ENCODE measurements around the gene HEXD.
"Not testable (repeated sequence)": the region's sequence is repeated elsewhere in the genome, so short reads cannot be mapped to it uniquely, and the experiment has no call there.

The HEXD gene

DNA sequence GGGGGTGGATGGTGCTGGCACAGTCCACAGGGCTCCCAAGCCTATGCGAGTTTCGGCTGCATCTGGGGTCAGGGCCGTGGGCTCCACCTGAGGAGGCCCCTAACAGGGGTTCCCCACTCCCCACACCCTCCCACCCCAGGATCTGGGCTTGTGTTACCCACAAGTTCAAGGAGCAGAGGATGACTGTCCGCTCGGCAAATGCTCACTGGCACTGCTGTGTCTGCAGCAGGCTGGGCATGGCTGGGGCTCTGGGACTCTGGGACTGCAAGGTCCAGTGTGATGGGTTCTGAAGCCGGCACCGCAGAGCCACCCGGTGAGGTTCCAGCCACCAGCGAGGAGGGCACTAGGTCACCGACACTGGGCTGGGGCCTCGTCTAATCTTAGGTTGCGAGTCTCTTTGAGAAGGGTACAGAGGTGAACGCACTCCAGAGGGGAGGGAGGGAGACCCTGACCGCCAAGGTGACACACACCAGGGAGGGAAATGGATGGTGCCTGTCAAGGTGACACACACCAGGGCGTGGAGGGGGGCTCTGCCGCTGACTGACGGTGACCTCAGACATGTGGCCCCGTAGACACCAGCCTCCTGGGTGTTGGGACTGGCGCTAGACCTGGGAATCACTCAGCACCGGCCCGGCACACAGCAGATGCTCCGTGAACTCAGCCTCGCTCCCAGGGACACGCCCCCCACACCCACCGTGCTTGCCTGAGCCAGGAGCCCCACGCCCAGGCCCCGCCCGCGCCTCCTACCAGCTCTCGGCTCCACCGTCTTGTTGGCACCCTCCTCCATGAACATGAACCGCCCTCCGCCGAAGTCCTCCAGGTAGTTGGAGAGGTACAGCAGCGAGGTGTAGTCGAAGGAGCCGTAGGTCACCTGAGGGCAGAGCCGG, 20.5 kb upstream of the HEXD start:
- DNase-seq, result no peak

DNA sequence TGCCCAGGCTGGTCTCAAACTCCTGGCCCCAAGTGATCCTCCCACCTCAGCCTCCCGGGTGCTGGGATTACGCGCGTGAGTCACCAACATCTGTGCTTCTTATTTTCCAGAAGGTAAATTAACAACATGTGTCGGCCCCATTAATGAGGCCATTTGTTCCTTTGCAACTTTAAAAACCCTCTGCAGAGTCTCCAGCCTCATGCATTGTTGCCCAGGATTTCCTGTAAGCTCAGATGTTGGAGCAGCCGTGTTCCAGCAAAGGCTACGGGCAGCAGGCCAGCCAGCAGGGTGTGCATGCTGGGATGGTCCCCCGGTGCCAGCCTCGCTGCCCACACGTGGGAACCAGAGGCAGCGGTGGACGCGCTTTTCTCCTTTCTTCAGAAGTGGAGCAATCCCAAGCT, 19.1 kb upstream of the HEXD start:
- no peak for DNase-seq

DNA sequence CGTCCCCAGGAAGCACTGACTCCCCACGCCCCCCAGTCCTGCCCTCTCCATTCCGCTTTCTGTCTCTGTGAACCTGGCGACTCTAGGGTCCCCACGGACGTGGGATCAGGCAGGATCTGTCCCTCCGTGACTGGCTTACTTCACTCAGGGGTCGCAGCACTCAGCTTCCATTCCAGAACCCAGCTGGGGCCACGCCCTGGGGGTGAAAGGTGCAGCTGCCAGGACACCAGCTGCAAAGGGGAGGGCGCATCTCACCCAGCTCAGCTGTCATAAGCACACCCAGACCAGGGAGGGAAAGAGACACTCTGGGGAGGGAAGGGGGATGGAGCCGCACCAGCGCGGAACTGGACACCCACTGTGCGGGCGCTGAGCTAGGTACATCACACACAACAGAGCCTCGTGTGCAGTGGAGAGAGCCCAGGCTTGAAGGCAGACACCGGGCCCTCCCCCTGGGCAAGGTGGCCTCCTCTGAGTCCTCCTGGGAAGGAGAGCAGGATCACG, 18.5 kb upstream of the HEXD start:
- no peak for DNase-seq

GRCh38 chr17:82400206-82400605, 17.9 kb upstream of the HEXD start:
- DNase-seq, result no peak

DNA sequence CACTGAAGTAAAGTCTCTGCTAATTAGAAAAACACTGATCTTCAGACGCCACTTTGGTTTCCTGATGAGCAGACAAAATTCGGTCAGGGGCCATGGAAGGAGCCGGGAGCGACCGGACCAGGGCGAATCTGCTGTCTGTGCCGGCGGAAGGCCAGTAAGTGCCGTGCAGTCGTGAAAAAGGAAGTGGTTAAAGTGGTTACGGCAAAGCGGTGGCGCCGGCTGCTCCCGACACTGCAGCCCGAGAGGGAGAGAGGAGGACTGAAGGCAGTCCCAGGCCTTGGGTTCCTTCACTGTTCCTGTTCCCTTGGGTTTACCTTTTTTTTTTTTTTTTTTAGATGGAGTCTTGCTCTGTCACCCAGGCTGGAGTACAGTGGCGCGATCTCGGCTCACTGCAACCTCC, 17.3 kb upstream of the HEXD start:
- peak; percentile 52 for DNase-seq

DNA sequence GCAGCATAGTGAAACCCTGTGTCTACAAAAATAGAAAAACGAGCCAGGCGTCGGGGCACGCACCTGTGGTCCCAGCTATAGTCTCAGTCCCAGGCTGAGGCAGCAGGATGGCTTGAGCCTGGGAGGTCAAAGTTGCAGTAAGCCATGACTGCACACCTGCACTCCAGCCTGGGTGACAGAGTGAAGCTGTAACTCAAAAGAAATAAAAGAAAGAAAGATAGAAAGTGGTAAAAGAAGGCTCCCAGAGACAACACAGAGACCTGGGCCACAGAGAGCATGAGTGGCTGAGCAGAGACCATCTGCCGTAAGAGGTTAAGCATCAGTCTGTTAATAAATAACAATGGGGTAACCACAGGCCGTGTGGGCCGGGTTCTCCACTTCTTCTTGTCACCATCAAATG, 15.3 kb upstream of the HEXD start:
- no peak for DNase-seq

DNA sequence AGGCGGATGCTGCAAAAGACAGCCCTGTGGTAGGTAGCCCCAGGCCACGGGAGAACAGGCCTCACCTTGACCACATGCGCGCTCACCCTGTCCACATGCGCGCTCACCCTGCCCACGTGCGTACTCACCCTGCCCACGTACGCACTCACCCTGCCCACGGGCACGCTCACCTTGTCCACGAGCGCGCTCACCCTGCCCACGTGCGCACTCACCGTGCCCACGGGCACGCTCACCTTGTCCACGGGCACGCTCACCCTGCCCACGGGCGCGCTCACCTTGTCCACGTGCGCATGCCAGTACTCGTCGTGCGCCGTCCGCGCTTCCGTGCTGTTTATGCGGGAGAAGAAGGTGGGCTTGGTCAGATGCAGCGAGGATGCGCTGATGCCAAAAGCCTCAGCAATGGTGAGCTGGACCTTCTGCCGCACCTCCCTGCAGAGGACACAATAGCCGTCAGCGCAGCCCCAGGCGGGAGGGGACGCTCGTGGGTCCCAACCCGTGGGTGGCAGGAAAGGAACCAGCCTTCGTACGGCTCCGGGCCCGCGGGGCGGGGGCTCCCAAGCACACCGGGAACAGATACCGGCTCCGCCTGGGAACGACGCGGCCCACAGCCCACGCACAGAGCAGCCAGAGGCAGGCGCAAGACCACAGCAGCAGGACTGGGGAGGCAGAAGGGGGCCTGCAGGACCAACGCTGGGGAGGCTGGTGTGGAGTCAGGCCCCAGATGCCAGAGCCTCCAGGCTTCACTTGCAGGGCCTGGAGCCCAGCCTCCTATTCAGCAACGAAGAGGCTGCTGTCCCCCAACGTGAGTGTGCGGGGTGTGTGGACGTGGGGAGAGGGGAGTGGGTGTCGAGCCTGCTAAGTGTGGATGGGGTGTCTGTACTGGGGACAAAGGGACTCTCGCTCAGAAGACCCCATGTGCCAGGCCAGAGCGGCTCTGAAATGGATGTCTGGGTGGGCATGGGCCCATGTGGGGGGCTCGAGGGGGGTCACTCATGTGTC, 14.2 kb upstream of the HEXD start:
- no peak for DNase-seq

- no peak for DNase-seq
Observed at GRCh38 chr17:82405051-82405450, 13.1 kb upstream of the HEXD start.

DNA sequence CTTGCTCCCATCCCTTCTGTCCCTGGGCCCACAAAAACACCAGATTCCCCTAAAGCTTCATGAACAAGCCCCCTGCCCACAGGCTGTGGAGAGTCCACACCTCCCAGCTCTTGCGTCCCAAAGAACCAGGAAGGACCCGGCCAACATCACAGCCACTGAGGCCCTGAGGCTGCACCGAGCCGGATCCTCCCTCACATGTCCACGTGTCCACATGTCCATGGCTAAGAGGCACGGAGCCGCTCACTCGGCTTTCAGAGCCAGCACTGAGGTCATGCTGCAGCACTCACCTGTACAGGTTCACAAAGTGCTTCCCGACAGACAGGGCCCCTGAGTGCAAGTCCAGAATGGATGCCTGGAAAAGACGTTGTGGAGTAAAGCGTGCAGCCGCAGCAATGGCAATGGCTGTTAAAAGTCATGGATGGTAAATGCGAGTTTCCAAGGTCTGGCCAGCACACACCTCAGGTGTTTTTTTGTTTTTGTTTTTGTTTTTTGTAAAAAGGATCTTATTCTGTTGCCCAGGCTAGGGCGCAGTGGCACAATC, 11.9 kb upstream of the HEXD start:
- DNase-seq, result no peak

GRCh38 chr17:82407255-82407654, 10.9 kb upstream of the HEXD start:
- no peak for DNase-seq

DNA sequence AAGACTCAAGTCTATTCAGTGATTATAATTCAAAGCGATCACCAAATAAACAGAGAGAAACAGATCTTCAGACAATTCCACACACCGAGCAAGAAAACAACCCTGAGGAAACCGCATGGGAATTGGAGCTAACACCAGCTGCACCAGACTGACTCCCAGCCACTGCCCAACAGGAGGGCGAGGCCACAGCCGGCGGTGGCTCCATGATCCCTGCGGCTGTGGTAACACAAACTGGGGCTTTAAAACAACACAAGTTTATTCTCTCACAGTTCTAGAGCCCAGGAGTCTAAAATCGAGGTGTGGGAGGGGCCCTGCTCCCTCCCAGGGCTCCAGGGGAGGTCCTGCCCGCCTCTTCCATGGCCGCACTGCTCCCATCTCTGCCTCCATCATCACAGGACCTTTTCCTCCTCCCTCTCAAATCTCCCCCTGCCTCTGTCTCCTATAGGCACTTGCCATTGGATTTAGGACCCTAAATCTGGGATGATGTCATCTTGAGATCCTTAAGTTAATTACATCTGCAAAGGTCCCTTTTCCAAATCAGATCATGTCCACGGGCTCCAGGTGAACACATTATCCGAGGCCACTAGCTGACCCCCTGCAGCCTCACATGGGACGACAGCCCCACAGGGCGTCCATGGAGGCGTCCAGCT, 9.7 kb upstream of the HEXD start:
- DNase-seq, result no peak

GRCh38 chr17:82408938-82409318, 9.2 kb upstream of the HEXD start:
- no peak for DNase-seq

- no peak for DNase-seq
Observed at GRCh38 chr17:82410014-82410716, 8.0 kb upstream of the HEXD start.

- no peak for DNase-seq
Observed at GRCh38 chr17:82411396-82412053, 6.6 kb upstream of the HEXD start.

DNA sequence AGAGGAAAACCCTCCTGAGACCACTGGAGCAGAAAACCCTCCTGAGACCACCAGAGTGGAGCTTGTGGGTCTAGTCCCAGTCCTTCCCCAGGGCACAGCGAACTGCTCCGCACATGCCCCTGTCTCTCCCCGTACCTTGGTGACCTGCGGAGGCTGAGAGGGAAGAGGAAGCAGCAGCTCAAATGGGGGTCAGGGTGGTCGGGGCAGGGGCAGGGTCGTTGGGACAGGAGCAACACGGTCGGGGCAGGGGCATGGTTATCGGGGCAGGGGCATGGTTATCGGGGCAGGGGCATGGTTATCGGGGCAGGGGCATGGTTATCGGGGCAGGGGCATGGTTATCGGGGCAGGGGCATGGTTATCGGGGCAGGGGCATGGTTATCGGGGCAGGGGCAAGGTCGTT, 6.1 kb upstream of the HEXD start:
- DNase-seq, result not testable (repeated sequence)

- no peak for DNase-seq
Observed at GRCh38 chr17:82412535-82413520, 5.3 kb upstream of the HEXD start.

DNA sequence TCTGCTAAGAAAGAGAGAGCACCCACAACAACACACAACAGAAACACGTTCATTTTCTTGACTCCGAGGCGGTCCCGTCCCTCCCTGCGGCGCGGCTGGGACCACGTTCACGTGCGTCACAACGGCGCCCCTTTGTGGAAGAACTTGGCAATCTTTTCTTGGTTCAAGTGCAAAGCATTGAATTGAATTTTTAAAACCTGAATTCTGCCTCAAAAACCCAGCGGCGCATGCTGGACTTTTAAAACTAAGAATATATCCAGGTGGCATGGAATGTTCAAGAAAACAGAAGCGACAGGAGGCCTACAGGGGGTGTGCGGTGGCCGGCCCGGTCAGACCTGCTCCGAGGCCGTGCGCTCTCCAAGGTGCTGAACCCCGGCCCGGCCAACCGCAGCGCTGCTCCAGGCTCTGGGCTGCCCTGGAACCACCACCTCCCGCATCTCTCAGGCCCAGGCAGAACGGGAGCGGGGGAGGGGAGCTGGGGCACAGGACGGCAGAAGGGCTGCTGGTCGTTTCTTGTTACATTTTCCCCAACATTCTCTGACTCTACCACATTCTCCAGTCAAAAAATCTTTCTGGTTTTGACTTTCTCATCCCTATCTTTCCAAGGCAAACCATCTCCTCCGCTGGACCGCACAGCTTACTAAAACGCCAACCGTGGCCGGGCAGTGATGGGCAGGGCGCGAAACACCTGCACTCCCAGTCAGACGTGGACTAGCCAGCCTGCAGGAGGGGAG, 3.4 kb upstream of the HEXD start:
- peak; percentile 76 for DNase-seq

GRCh38 chr17:82415336-82415735, 2.8 kb upstream of the HEXD start:
- no peak for DNase-seq

- no peak for DNase-seq
Observed at GRCh38 chr17:82415786-82416185, 2.4 kb upstream of the HEXD start.

- no peak for DNase-seq
Observed at GRCh38 chr17:82416264-82416663, 1.9 kb upstream of the HEXD start.

Measured in stimulated activated CD4-positive, alpha-beta T cell treated with anti-CD3 and anti-CD28 coated beads, Interleukin-1b, Interleukin-23, amount 100 ng/mL, for 48 hours (primary cell).